Ovary (tissue), 3 donors: ENCODE data around the gene RPL26.

ENCODE experiments used
- CTCF ChIP-seq, 3 donors: fragments of 450-650 bp in 2 of 3; fragments of 200-600 bp in 1 of 3; IDR thresholded peaks; one replicate each; pipeline versions ENCODE4 v1.5.1 to v1.8.0; 2016 to 2022; ENCODE audit warnings: antibody characterized with exemption in 3 of 3, mild to moderate bottlenecking in 1 of 3
- EP300 ChIP-seq: sonication (generic); formaldehyde crosslinking; IDR thresholded peaks from one replicate; pipeline ENCODE4 v1.6.1; 2017; ENCODE audit warnings: antibody characterized with exemption
- POLR2A ChIP-seq: fragments of 450-650 bp; IDR thresholded peaks from one replicate; pipeline ENCODE4 v1.6.1; 2017; ENCODE audit warnings: antibody characterized with exemption, mild to moderate bottlenecking, moderate library complexity
- donor health status: DM: no; HTN: no; CAD: no.

GRCh38 chr17:8426094-8426720 is 43.2 kb upstream of the RPL26 start:
- no peak for TF ChIP-seq CTCF (IDR thresholded peaks at IDR 0.05)
- no peak for TF ChIP-seq POLR2A
- TF ChIP-seq EP300 = no peak
